ENCODE data around the gene SMAGP. TPM values are rescaled to one million over a fixed set of nuclear protein-coding genes. Genes with fewer than 3 reads are reported as not detected.
A peak's percentile ranks its signal among the peaks of the same experiment; 100 is the strongest.
"Not testable (repeated sequence)": the region's sequence is repeated elsewhere in the genome, so short reads cannot be mapped to it uniquely, and the experiment has no call there.

The SMAGP gene
- total and polyA plus RNA-seq, 10 donors, result 8.2 to 18.1 (median 11.6) TPM

GRCh38 chr12:51222461-51222860 lies 47.8 kb downstream of the SMAGP start:
- H3K27me3 ChIP-seq (replicated peaks in 1 of 7), result no peaks in the 10 kb centered on the region
- no peak overlapping the region for H3K27ac ChIP-seq
- DNase-seq, result no peak
- TF ChIP-seq CTCF (IDR thresholded peaks at IDR 0.05 in 8 of 11, conservative IDR thresholded peaks at IDR 0.05 in 3 of 11) (no peak), POLR2AphosphoS5 (IDR thresholded peaks at IDR 0.05) (no peak), POLR2A (IDR thresholded peaks at IDR 0.05) (no peak)
- H3K4me1 ChIP-seq, result peaks cover 6 to 16% (median 14%) of the 10 kb centered on the region in 6 donors
- 54 to 76% (median 70%) methylated on average over 7 of the region's 7 CpGs for WGBS, 5 donors
- intact Hi-C loops (cut with DNase I; ENCODE audit: low total_unique reads), result no loop called here
- H3K36me3 ChIP-seq, result no peaks in the 10 kb centered on the region
- H3K9me3 ChIP-seq, result no peaks in the 10 kb centered on the region
- H3K4me3 ChIP-seq, result no peak overlapping the region

GRCh38 chr12:51219857-51220256 lies 50.4 kb downstream of the SMAGP start:
- H3K27me3 ChIP-seq (replicated peaks in 1 of 7); H3K36me3 ChIP-seq; H3K9me3 ChIP-seq; H3K27ac ChIP-seq; intact Hi-C loops (cut with DNase I; ENCODE audit: low total_unique reads); DNase-seq; H3K4me3 ChIP-seq: not testable (repeated sequence)
- 85 to 93% (median 89%) methylated on average over 12 of the region's 12 CpGs for WGBS, 5 donors
- peaks cover 6 to 30% (median 26%) of the 10 kb centered on the region in 6 donors for H3K4me1 ChIP-seq

GRCh38 chr12:51219322-51219721 lies 50.9 kb downstream of the SMAGP start:
- peak overlapping the region in 1 of 8 donors; percentile 74 for H3K4me3 ChIP-seq
- peaks cover 6 to 30% (median 26%) of the 10 kb centered on the region in 6 donors for H3K4me1 ChIP-seq
- no peaks in the 10 kb centered on the region for H3K27me3 ChIP-seq (replicated peaks in 1 of 7)
- no peaks in the 10 kb centered on the region for H3K9me3 ChIP-seq
- WGBS, 5 donors, result 78 to 89% (median 84%) methylated on average over 5 of the region's 5 CpGs
- TF ChIP-seq POLR2A (IDR thresholded peaks at IDR 0.05), result no peak
- no peak for TF ChIP-seq CTCF (IDR thresholded peaks at IDR 0.05 in 8 of 11, conservative IDR thresholded peaks at IDR 0.05 in 3 of 11)
- no peak for TF ChIP-seq POLR2AphosphoS5 (IDR thresholded peaks at IDR 0.05)
- H3K36me3 ChIP-seq, result peaks cover 0 to 4% (median 0%) of the 10 kb centered on the region in 6 donors
- DNase-seq, result no peak
- peak overlapping the region; percentile 90 to 99 (median 96) for H3K27ac ChIP-seq
- intact Hi-C loops (cut with DNase I; ENCODE audit: low total_unique reads), result no loop called here

- H3K27me3 ChIP-seq (replicated peaks in 1 of 7), result no peaks in the 10 kb centered on the region
- peaks cover 0 to 8% (median 0%) of the 10 kb centered on the region in 6 donors for H3K36me3 ChIP-seq
- peaks cover 6 to 30% (median 26%) of the 10 kb centered on the region in 6 donors for H3K4me1 ChIP-seq
- H3K27ac ChIP-seq, result peak overlapping the region; percentile 90 to 99 (median 96)
- WGBS, 5 donors, result 53 to 58% (median 55%) methylated on average over 10 of the region's 10 CpGs
- intact Hi-C loops (cut with DNase I; ENCODE audit: low total_unique reads), result no loop called here
- peak overlapping the region; percentile 67 to 87 (median 71) for H3K4me3 ChIP-seq
- DNase-seq, result no peak
- TF ChIP-seq POLR2AphosphoS5 (IDR thresholded peaks at IDR 0.05), result no peak
- TF ChIP-seq POLR2A (IDR thresholded peaks at IDR 0.05), result no peak
- H3K9me3 ChIP-seq, result no peaks in the 10 kb centered on the region
Observed at GRCh38 chr12:51218607-51219161, 51.5 kb downstream of the SMAGP start.

GRCh38 chr12:51217968-51218606 lies 52.1 kb downstream of the SMAGP start, which contains the start of gene POU6F1:
Gene POU6F1 (minus strand): TSS chr12:51218062. CDS start chr12:51206836, 11,226 bp downstream.
- DNase-seq, result peak; percentile 90
- Histone ChIP-seq H3K36me3 (peaks cover 0 to 11% (median 0%) of the 10 kb centered on the region in 6 donors), H3K4me3 (peak within 1 kb of the TSS; percentile 67 to 87 (median 71)), H3K9me3 (no peaks in the 10 kb centered on the region), H3K27ac (peak within 1 kb of the TSS; percentile 90 to 99 (median 96)), H3K4me1 (peaks cover 6 to 30% (median 26%) of the 10 kb centered on the region in 6 donors), H3K27me3 (replicated peaks in 1 of 7) (no peaks in the 10 kb centered on the region)
- peak; percentile 79 to 88 (median 87) for TF ChIP-seq POLR2AphosphoS5 (IDR thresholded peaks at IDR 0.05)
- TF ChIP-seq CTCF (IDR thresholded peaks at IDR 0.05 in 8 of 11, conservative IDR thresholded peaks at IDR 0.05 in 3 of 11), result peak; percentile 61 to 85 (median 75)
- no peak for TF ChIP-seq POLR2A (IDR thresholded peaks at IDR 0.05)
- 0 to 1% (median 0%) methylated on average over 28 to 35 of the region's 35 CpGs for WGBS, 5 donors
- intact Hi-C loops (cut with DNase I; ENCODE audit: low total_unique reads), result no loop called here

All from spleen (tissue), 11 donors.